ENCODE data around the gene LRRC4C. TPM values are rescaled to one million over a fixed set of nuclear protein-coding genes. Genes with fewer than 3 reads are reported as not detected.

LRRC4C gene
- total RNA-seq, 1 experiment from 2014 or later: 0.15 TPM

- no peaks in the 10 kb centered on the region for H3K4me1 ChIP-seq (ENCODE audit: control insufficient read depth, insufficient read depth, low read length)
- no peak overlapping the region for H3K4me3 ChIP-seq (ENCODE audit: low read depth in 2 of 2, low read length in 2 of 2)
- no peak for TF ChIP-seq POLR2AphosphoS5 (IDR thresholded peaks at IDR 0.05; ENCODE audit: low read depth, low read length)
- TF ChIP-seq, protein P1, sequence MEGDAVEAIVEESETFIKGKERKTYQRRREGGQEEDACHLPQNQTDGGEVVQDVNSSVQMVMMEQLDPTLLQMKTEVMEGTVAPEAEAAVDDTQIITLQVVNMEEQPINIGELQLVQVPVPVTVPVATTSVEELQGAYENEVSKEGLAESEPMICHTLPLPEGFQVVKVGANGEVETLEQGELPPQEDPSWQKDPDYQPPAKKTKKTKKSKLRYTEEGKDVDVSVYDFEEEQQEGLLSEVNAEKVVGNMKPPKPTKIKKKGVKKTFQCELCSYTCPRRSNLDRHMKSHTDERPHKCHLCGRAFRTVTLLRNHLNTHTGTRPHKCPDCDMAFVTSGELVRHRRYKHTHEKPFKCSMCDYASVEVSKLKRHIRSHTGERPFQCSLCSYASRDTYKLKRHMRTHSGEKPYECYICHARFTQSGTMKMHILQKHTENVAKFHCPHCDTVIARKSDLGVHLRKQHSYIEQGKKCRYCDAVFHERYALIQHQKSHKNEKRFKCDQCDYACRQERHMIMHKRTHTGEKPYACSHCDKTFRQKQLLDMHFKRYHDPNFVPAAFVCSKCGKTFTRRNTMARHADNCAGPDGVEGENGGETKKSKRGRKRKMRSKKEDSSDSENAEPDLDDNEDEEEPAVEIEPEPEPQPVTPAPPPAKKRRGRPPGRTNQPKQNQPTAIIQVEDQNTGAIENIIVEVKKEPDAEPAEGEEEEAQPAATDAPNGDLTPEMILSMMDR (IDR thresholded peaks at IDR 0.05): no peak
- TF ChIP-seq SIN3A (IDR thresholded peaks at IDR 0.05; ENCODE audit: borderline replicate concordance, insufficient read depth, low read depth, low read length): no peak
- no peak for TF ChIP-seq REST (IDR thresholded peaks at IDR 0.05; ENCODE audit: insufficient read depth in 1 of 2, low read depth in 2 of 2, low read length in 1 of 2)
- no peak for TF ChIP-seq TCF7L2 (IDR thresholded peaks at IDR 0.05; ENCODE audit: low read depth, low read length)
- H3K27ac ChIP-seq (ENCODE audit: low read length): no peak overlapping the region
- BruUV-seq (replicated peaks): no TSS peak
- in situ Hi-C loops (cut with HindIII; ENCODE audit: low pct_unique_long_range_greater_than_20kb, low sequenced_read_pairs) (no loop called here), intact Hi-C loops (cut with micrococcal nuclease; ENCODE audit: unreplicated experiment) (no loop called here)
- CTCF ChIA-PET: no interaction called here
- H3K9me3 ChIP-seq (ENCODE audit: control insufficient read depth, insufficient read depth, low read depth, low read length): no peaks in the 10 kb centered on the region
- ATAC-seq (no peak), DNase-seq (ENCODE audit: low read depth, low spot score) (no peak)
- POLR2A ChIA-PET: no interaction called here
- H3K36me3 ChIP-seq (ENCODE audit: control insufficient read depth, insufficient read depth, low read length): no peaks in the 10 kb centered on the region
- no peaks in the 10 kb centered on the region for H3K27me3 ChIP-seq (ENCODE audit: control insufficient read depth, insufficient read depth, low read length)
These were observed 414.2 kb downstream of the LRRC4C start for GRCh38 chr11:41045266-41045665.

DNA sequence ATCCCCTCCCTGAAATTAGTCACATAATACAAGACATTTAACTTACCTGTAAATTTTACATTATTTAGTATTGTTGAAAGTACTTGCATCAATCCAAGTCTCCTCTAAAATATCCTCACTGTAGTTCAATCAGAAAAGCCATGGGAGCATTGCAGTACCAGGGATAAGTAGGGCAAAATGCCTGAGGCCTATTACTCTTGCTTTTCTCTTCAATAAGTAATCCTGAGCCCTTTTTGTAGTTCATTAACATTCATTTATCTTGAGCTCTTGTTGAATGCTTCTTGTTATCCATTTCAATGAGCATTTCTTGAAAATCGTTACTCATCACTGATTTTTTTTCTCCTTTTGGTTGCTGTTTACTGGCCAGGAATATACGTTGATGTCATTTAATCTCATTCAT is 414.7 kb downstream of the LRRC4C start:
- DNase-seq (ENCODE audit: low read depth, low spot score) (no peak), ATAC-seq (no peak)
- no peak for TF ChIP-seq SIN3A (IDR thresholded peaks at IDR 0.05; ENCODE audit: borderline replicate concordance, insufficient read depth, low read depth, low read length)
- no peak for TF ChIP-seq TCF7L2 (IDR thresholded peaks at IDR 0.05; ENCODE audit: low read depth, low read length)
- TF ChIP-seq, protein P1 (IDR thresholded peaks at IDR 0.05): no peak
- no peak for TF ChIP-seq REST (IDR thresholded peaks at IDR 0.05; ENCODE audit: insufficient read depth in 1 of 2, low read depth in 2 of 2, low read length in 1 of 2)
- TF ChIP-seq POLR2AphosphoS5 (IDR thresholded peaks at IDR 0.05; ENCODE audit: low read depth, low read length): no peak
- H3K9me3 ChIP-seq (ENCODE audit: control insufficient read depth, insufficient read depth, low read depth, low read length): no peaks in the 10 kb centered on the region
- no TSS peak for BruUV-seq (replicated peaks)
- no peaks in the 10 kb centered on the region for H3K27me3 ChIP-seq (ENCODE audit: control insufficient read depth, insufficient read depth, low read length)
- intact Hi-C loops (cut with micrococcal nuclease; ENCODE audit: unreplicated experiment) (no loop called here), in situ Hi-C loops (cut with HindIII; ENCODE audit: low pct_unique_long_range_greater_than_20kb, low sequenced_read_pairs) (no loop called here)
- ChIA-PET POLR2A (no interaction called here), CTCF (no interaction called here)
- H3K4me1 ChIP-seq (ENCODE audit: control insufficient read depth, insufficient read depth, low read length): no peaks in the 10 kb centered on the region
- H3K27ac ChIP-seq (ENCODE audit: low read length): no peak overlapping the region
- no peaks in the 10 kb centered on the region for H3K36me3 ChIP-seq (ENCODE audit: control insufficient read depth, insufficient read depth, low read length)
- no peak overlapping the region for H3K4me3 ChIP-seq (ENCODE audit: low read depth in 2 of 2, low read length in 2 of 2)

Measured in Panc1 (cell line).